Measurements from ENCODE around the gene PWWP3B. TPM values are rescaled to one million over a fixed set of nuclear protein-coding genes. Genes with fewer than 3 reads are reported as not detected.
"Not testable (repeated sequence)": the region's sequence is repeated elsewhere in the genome, so short reads cannot be mapped to it uniquely, and the experiment has no call there.

The PWWP3B gene
- total RNA-seq, result 10.0 TPM
- long read RNA-seq, full-length matches to known transcripts, result 10 of 23 reads
- long read RNA-seq, partial matches to known transcripts, result 8 of 23 reads
- long read RNA-seq, other reads (novel, unspliced or antisense), result 5 of 23 reads

- intact Hi-C loops (cut with micrococcal nuclease), result no loop called here
- DNase-seq (peak; percentile 42), ATAC-seq (peak; percentile 79)
Observed at GRCh38 chrX:106168107-106168506, at the start of gene PWWP3B. PWWP3B (plus strand) TSS chrX:106168305; CDS start chrX:106205433, 37,128 bp downstream.

GRCh38 chrX:106139048-106139447, 29.1 kb upstream of the PWWP3B start:
- DNase-seq (no peak), ATAC-seq (no peak)
- intact Hi-C loops (cut with micrococcal nuclease), result no loop called here

- DNase-seq, result peak; percentile 58
- intact Hi-C loops (cut with micrococcal nuclease), result no loop called here
- ATAC-seq, result peak; percentile 93
Observed at GRCh38 chrX:106144755-106145639, 23.1 kb upstream of the PWWP3B start.

- intact Hi-C loops (cut with micrococcal nuclease), result no loop called here
- ATAC-seq (no peak), DNase-seq (no peak)
Observed at GRCh38 chrX:106150701-106151100, 17.4 kb upstream of the PWWP3B start.

- intact Hi-C loops (cut with micrococcal nuclease), result no loop called here
- ATAC-seq, result no peak
Observed at GRCh38 chrX:106159861-106160282, 8.2 kb upstream of the PWWP3B start.

GRCh38 chrX:106170318-106170717, 2.2 kb downstream of the PWWP3B start:
- intact Hi-C loops (cut with micrococcal nuclease), result no loop called here
- peak; percentile 32 for ATAC-seq
- DNase-seq, result no peak

More at GRCh38 chrX:106159861-106160282, 8.2 kb upstream of the PWWP3B start:
- no peak for DNase-seq

GRCh38 chrX:106171293-106171820, 3.3 kb downstream of the PWWP3B start:
- no peak for DNase-seq
- intact Hi-C loops (cut with micrococcal nuclease), result no loop called here
- no peak for ATAC-seq

GRCh38 chrX:106177106-106177981, 9.2 kb downstream of the PWWP3B start:
- intact Hi-C loops (cut with micrococcal nuclease), result no loop called here
- ATAC-seq (peak; percentile 97), DNase-seq (peak; percentile 79)

- peak; percentile 54 for ATAC-seq
- intact Hi-C loops (cut with micrococcal nuclease), result no loop called here
- no peak for DNase-seq
Observed at GRCh38 chrX:106177982-106178321, 9.8 kb downstream of the PWWP3B start.

- intact Hi-C loops (cut with micrococcal nuclease), result no loop called here
Observed at GRCh38 chrX:106178826-106179225, 10.7 kb downstream of the PWWP3B start.

GRCh38 chrX:106183685-106184084, 15.6 kb downstream of the PWWP3B start:
- peak; percentile 27 for DNase-seq
- intact Hi-C loops (cut with micrococcal nuclease); ATAC-seq: not testable (repeated sequence)

More at GRCh38 chrX:106178826-106179225, 10.7 kb downstream of the PWWP3B start:
- ATAC-seq (no peak), DNase-seq (no peak)

- DNase-seq (no peak), ATAC-seq (no peak)
- intact Hi-C loops (cut with micrococcal nuclease), result no loop called here
Observed at GRCh38 chrX:106201502-106202178, 33.5 kb downstream of the PWWP3B start.

- intact Hi-C loops (cut with micrococcal nuclease), result no loop called here
- ATAC-seq (no peak), DNase-seq (no peak)
Observed at GRCh38 chrX:106203315-106203714, 35.2 kb downstream of the PWWP3B start.

GRCh38 chrX:106208154-106208553, 40.0 kb downstream of the PWWP3B start:
- no peak for DNase-seq
- intact Hi-C loops (cut with micrococcal nuclease), result no loop called here
- ATAC-seq, result peak; percentile 57

Other genes with a start within 250 kb of the PWWP3B start
- not detected for gene SERPINA7, start 129.6 kb upstream of the PWWP3B start, total RNA-seq